ENCODE measurements around the gene HACE1.

DNA sequence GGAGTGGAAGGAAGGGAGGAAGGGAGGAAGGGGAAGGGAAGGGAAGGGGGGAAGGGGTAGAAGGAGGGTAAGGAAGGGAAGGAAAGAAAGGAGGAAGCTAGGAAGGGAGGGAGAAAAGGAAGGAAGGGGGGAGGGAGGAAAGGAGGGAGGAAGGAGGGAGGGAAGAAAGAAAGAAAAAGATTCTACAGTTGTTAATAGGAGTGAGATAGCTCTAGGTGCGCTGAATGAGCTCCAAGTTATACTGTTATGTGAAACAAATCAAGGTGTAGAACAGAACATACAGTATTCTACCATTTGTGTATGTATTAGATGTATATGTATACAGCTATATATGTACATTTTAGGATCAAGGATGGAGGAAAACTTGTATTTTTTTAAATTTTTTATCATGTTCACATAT is 167.7 kb downstream of the HACE1 start:
- TF ChIP-seq POLR2AphosphoS5 (IDR thresholded peaks at IDR 0.05; ENCODE audit: low read depth) (no peak), CTCF (IDR thresholded peaks at IDR 0.05; ENCODE audit: insufficient read depth, low read length) (no peak), SPI1 (IDR thresholded peaks at IDR 0.05; ENCODE audit: borderline replicate concordance, low read depth) (no peak), GABPA (IDR thresholded peaks at IDR 0.05; ENCODE audit: low read depth) (no peak), REST (IDR thresholded peaks at IDR 0.05; ENCODE audit: insufficient replicate concordance, low read depth) (no peak)

Measured in HL-60 (cell line).